HG02938 (cell line): ENCODE measurements around the gene AHCY.
"Not testable (repeated sequence)": the region's sequence is repeated elsewhere in the genome, so short reads cannot be mapped to it uniquely, and the experiment has no call there.

ENCODE experiments used
- ATAC-seq: cut with Tn5 transposase; IDR thresholded peaks from one replicate; pipeline ENCODE4 v1.9.1; 2021; ENCODE audit warnings: mild to moderate bottlenecking, moderate library complexity; ENCODE audit not compliant: unreplicated experiment

AHCY gene

GRCh38 chr20:34299556-34300255 is 3.4 kb downstream of the AHCY start:
- ATAC-seq = no peak

GRCh38 chr20:34298294-34298784 is 4.8 kb downstream of the AHCY start:
- ATAC-seq = not testable (repeated sequence)

GRCh38 chr20:34296468-34296867 is 6.7 kb downstream of the AHCY start:
- ATAC-seq = no peak

- no peak for ATAC-seq
Measured at GRCh38 chr20:34295284-34295683, 7.9 kb downstream of the AHCY start.

- no peak for ATAC-seq
Measured at GRCh38 chr20:34294563-34294962, 8.6 kb downstream of the AHCY start.

DNA sequence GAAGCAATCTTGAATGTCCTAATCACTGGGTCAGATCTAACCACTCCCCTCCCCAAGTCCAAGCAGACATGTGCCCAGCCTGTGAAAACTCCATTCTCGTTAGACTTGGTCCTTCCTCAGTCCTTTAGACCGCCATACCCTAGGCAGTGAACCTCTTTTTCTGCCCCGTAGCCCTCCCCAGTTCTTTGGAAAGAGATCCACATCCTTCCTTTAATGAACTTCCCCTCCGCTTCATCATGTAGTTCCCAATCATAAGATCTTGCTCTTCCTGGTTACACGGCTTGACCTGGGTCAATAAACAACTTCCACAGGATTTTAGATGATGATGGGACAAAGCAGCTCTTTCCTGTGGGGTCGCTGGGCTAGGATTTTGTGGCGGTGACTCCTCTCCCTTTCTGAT is 9.6 kb downstream of the AHCY start:
- ATAC-seq = no peak

DNA sequence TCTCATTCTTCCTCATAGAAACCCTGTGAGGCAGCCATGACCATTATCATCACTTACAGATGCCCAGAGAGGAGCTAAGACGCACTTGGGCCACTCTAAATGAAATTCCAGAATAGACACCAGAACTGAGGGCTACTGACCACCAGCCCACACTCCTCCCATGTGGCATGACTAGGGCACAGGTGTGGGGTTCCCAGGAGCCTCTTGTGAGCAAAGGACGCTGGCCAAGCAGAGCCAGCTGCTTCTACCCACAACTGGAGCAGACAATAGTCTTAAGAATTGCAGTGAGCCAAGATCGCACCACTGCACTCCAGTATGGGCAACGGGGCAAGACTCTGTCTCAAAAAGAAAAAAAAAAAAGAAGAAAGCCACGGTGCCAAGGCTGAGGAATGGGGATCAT is 10.0 kb downstream of the AHCY start:
- no peak for ATAC-seq

DNA sequence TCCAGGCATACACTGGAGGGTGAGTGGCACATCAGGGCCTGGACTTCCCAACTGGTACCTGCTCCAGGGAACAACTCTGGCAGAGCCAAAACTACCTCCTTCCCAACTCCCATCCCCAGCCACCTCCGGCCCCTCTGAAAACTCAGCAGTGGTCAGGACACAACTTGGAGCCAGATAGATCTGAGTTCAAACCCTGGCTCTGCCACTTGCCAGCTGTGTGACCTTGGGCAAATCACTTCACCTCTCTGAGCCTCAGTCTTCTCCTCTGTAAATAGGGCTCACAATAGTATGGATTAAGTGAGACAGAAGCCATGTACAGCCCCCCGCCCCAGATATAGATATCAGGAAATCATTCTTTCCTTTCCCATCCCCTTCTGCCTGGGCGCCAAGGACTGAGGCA is 10.7 kb downstream of the AHCY start:
- no peak for ATAC-seq

DNA sequence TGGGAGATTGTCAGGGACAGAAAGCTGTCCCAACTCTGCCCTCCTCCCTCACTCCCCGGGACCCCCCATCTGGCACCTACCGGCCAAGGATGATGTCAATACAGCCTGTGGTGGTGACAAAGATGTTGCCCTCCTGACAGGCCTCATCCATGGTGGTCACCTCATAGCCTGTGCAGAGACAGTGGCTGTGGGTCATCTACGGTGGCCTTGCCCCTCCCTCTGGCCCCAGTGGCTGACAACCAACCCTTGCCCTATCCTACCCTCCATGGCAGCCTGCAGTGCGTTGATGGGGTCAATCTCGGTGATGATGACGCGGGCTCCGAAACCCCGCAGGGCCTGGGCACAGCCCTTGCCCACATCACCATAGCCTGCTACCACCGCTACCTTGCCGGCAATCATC is 12.7 kb downstream of the AHCY start:
- ATAC-seq = no peak

- ATAC-seq = not testable (repeated sequence)
Measured at GRCh38 chr20:34287500-34287899, 15.7 kb downstream of the AHCY start.

DNA sequence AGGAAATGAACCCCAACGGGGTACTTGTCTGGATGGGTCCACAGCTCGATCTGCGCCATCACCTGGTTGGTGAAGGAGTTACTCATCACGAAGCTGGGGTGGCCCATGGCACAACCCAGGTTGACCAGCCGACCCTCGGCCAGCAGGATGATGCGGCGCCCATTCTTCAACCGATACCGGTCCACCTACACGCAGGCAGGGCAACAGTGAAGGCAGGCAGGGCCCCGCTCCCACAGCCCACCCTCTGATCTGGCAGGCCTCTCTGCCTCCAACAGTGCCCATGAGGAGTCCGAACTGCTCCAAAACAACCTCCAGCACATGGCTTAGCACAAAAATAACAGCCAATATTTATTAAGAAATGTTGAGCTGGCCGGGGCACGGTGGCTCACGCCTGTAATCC is 17.7 kb downstream of the AHCY start:
- ATAC-seq = no peak

DNA sequence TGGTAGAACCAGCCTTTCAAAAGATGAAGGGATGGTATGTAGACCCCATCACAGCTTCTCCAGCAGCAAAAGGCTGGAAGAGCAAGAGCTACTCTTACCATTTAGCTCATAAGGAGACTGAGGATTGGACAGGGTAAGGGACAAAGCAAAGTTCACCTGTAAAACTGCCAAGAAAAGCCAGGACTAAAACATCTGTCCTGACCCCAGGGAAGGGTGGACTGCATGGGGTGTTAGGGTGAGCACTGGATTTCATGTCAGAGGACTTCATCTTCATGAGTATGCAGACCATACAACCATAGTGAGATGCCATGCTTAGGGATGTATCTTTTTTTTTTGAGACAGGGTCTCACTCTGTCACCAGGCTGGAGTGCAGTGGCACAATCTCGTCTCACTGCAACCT is 19.3 kb downstream of the AHCY start:
- no peak for ATAC-seq

GRCh38 chr20:34282041-34282440 is 21.1 kb downstream of the AHCY start:
- ATAC-seq = no peak

DNA sequence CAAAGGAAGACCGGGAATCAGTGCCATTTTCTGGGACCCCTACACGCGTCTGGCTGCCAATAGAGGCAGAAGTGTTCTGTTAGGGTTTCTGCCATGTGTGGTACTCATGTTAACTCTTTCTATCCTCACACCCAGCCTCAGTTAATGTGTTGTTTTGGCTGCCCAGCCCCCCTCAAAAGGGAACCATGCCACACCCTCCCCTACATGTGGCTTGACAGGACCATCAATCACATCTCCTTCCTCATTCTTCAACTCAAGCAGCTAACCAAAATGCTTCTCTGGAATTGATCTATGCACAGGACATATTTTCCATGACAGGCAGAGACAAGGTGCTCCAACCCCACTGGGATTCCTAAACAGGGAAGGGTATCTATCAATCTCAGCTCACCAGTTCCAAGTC is 22.0 kb downstream of the AHCY start:
- ATAC-seq = no peak

GRCh38 chr20:34274694-34275093 is 28.5 kb downstream of the AHCY start:
- no peak for ATAC-seq

GRCh38 chr20:34271956-34272355 is 31.2 kb downstream of the AHCY start:
- ATAC-seq = no peak

- no peak for ATAC-seq
Measured at GRCh38 chr20:34269996-34270627, 33.0 kb downstream of the AHCY start.

- no peak for ATAC-seq
Measured at GRCh38 chr20:34268851-34269636, 34.1 kb downstream of the AHCY start.

GRCh38 chr20:34268145-34268544 is 35.0 kb downstream of the AHCY start:
- no peak for ATAC-seq

DNA sequence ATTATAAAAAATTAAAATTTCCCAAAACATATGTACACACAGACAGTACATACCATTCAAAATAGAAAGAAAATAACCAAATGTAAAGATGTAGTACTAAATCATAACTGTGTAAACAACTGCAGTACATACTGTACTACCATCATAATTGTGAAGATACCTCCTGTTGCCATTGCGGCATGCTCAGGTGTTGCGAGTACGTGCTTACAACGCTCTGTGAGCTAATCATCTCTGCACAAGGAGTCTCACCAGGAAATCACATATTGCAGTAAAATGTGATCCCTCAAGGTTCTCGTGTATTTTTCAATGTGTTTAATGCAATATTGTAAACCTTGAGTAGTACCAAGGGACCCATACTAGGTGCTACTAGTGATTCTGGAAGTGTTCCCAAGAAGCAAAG is 39.0 kb downstream of the AHCY start:
- ATAC-seq = no peak

DNA sequence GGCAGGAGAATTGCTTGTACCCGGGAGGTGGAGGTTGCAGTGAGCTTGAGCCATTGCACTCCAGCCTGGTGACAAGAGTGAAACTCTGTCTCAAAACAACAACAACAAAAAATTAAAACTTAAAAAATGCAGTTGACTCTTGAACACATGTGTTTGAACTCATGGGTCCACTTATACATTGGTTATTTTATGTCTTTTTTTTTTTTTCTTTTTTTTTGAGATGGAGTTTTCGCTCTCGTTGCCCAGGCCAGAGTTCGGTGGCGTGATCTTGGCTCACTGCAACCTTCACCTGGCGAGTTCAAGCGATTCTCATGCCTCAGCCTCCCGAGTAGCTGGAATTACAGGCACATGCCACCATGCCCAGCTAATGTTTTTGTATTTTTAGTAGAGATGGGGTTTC is 39.7 kb downstream of the AHCY start:
- not testable (repeated sequence) for ATAC-seq
